NCI-H1092 (cell line): ENCODE results near the gene KCNJ1.

Source experiments
- DNase-seq: peaks from one replicate; lab custom pipeline; 2025; lab: John Stamatoyannopoulos, UW

Gene KCNJ1

DNA sequence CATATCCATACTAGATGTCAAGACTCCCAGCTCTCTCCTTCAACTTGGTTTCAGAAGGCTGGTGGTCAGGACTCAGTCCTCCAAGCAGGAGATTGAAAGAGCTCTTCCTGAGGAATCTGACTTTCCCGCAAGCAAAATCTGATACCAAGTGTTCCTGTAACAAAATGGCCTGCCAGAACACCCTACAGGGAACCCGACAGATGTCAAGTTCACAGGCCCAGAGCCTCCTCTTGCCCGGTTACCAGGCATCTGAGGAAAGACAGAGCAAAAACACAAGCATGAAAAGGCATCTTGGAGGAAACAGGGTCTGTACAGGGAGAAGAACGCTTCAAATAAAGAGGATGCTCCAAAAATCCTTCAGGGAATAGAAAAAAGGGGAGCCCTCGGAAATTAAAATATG, 15.4 kb upstream of the KCNJ1 start:
- DNase-seq = no peak

DNA sequence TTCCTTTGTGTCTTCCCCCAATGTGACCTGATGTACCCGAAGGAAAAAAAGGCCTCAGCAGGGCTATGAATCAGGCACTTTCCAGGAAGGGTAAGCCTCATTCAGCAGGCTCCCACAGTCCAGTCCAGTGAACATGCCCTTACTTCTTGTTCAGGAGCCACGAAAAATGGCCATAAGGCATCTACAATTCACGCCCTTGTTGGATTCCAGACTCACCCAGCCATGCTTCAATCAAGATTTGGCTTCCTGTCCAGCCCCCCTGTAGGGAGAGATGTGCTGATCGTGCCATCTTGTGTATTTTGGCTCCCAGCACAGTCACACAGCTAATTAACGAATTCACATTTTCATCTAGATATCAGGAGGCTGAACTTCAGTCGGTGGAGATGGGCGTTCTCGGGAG, 14.1 kb upstream of the KCNJ1 start:
- peak; percentile 17 for DNase-seq

DNA sequence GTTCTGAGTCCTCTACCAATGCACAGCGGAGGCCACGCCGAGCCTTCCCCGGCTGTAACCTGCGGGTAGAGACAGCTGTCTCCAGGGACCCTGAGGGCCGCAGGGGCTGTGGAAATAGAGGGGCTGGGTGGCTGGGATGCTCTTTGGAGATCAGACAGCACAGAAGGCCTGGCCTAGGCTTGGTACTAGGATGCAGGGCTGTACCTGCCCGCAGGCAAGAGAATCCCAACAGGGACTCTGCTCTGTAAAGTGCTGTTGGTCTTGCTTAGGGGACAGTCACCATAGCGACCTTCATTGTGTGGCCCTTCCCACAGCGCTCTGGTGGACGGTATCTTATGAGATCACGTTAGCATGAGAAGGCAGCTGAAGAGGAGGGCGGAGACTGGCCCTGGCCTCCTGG, 12.7 kb upstream of the KCNJ1 start:
- no peak for DNase-seq

DNA sequence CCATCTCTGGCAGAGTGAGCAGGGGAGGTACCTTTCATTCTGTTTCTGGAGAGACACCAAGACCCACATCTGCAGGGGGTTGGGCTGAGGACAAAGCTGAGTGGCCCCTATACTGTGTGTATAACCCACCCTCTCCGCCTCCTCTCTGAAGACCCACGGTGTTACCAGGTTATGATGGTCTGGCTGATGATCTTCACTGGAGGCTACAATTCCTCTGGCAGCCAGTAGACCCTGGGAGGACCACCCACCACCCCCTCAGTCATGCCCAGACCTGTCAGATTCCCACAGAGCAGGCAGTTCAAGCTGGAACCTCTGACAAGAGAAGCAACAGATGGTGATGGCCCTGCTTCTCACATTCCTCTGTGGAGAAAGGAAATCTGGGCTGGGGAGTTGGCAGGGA, 11.4 kb upstream of the KCNJ1 start:
- no peak for DNase-seq

DNA sequence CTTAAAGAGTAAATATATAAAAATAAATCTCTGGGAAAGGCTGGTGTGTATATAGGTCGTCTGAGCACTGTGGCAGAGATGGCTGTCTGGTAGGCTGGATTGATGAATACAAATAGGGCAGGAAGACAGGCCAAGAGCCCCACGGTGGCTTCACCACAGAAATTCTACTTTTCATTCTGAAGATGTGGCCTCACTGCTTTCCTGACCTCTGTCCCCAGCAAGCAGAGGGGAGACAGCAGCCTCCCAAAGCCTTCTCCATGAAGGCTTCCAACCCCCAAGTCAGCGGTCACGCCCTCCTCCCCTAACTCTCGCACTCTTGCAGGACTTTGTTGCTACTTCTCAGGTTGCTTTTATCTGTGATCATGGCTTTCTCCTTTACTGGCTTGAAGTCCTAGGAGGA, 10.6 kb upstream of the KCNJ1 start:
- no peak for DNase-seq

DNA sequence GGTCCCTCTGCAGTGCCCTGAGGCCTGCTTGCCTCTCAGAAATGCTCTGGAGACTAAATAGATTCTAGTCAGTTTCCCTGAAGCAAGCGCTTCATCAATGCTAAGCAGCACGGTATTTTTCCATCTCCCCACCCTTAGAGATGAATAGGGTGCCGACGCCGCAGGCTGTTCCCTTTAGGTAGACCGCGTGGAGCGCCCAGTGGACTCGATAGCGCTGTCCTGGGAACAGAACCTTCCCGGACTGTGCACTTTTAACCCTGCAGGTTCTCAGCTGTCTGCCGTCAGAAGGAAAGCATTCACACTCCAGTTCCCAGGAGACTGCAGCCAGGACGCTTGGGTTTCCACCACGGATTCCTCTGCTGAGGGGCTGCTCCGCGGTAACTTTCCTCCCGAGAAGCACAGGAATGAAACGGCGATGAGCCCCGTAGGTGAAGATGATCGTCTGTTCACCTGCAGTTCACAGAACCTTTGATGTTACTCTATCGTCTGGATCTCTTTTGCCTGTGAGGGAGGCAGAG, 9.1 kb upstream of the KCNJ1 start:
- DNase-seq = no peak

DNA sequence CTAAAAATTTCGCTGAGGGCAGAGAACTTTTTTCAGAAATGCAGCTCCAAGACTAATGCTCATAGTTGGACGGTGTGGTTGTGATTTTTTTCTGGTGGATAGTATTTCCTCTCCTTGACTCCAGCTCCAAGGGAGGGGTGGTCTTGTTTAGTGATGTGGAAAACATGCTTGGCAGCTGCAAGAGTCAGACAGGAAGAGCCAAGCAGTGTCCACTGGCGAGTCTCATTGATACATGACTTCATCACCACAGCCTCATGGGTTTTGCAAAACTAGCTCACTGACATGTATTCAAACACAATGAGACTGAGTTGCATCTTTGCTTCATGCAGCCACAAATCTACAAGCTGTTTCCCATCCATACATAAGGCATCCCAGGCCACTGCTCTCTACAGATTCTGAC, 7.3 kb upstream of the KCNJ1 start:
- DNase-seq = no peak

DNA sequence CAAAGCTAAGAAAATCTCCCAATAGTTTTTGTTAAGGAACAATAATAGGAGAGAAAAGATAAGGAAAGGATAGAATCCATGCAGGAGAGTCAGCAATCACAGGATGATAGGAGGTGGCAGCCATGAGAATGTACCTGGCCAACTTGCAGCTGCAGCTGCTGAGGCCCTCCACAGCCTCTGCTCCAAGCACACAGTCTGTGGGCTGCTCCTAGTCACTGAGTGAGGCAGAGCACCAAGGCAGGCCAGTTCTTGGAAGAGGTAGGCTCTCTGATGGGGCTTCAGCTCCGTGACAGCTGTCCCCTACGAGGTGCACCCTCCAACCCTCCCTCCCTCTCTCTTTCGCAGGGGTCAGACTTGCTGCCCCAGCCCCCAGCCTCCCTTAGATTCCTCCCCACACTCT, 5.5 kb upstream of the KCNJ1 start:
- DNase-seq = no peak

DNA sequence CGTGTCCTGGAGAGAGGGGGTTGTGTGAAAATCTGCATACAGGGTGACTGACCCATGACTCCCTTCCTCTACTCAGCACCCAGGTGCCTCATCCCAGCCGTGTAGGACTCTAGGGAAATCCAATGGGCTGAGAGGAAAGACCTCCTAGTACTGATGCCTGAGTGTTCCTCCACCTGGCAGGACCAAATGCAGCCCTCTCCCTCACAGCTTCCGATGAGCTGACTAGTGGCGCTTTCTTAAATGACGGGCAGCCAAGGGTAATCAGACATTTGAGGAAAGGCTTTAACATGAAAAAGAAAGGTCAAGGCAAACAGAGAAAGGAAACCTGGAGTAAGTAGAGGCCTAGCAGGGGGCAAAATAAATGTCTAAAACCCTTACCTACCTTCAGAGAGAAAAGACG, 5.0 kb upstream of the KCNJ1 start:
- no peak for DNase-seq

DNA sequence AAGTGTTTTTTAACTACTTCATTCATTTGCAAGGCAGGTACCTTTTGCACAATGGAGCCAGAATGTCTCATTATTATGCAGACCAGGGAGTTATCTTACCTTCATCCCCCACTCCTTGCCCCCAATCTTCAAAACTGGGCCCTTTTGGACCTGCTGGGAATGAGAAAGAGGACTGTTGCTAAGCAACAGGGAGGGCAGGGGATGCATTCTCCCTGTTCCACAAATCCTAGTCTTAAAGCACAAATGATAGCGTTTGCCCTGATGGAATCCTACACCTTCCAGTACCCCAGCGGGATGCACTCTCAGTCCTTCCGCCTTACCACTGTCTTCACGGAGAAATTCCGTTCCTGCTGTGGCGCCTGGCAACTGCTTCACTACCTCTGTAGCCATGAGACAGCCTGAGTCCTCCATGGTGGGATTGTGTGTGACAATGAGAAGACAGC, 4.1 kb upstream of the KCNJ1 start:
- no peak for DNase-seq

DNA sequence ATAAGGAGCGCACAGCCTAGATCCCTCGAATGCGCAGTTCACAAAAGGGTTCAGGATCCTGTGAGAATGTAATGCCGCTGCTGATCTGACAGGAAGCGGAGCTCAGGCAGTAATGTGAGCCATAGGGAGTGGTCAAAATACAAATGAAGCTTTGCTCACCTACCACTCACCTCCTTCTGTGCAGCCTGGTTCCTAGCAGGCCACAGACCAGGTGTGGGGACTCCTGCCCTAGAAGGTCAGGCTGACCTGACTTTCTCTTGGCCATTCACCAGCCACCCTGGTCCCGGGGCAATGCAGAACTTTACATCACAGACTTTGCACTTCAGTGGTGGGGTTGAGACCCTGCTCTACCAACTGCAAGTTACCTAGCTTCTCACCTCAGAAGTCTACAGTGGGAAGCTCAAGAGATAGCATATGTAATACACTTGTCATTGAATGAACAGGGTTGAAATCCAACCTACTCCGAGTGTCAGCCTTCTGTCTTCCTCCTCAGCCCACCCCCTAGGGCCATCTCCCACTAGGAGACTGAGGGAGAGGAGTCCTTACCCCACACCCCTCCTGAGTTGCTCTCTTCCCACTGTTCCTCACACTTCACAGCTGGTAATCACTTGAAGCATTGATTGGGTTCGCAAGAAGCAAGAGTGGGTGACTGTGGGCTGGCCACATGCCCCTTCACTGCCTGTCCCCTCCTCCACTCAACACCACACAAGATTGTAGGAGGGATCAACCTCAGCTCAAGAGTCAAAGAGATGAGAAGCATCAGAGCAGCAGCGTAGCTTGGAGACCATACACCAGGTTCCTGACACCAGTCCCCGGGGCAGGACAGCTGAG, 2.0 kb upstream of the KCNJ1 start:
- no peak for DNase-seq

DNA sequence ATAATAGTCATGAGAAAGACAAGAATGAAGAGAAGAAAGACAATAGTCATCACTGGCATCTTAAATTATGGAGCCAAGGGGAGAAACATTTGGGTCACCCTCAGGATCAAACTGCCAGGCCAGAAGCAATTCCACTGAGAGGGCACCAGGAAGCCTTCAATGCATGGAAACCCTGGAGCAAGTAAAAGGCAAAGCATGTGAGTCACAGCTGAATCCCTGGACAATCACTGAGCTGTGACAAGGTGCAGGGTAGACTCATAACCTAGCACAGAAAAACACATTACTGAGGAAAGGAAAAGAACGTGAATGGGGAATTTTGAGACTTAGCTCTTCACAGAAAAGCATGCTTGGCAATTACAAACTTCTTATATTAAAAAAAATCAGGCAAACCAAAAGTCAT, 1.6 kb downstream of the KCNJ1 start:
- no peak for DNase-seq

DNA sequence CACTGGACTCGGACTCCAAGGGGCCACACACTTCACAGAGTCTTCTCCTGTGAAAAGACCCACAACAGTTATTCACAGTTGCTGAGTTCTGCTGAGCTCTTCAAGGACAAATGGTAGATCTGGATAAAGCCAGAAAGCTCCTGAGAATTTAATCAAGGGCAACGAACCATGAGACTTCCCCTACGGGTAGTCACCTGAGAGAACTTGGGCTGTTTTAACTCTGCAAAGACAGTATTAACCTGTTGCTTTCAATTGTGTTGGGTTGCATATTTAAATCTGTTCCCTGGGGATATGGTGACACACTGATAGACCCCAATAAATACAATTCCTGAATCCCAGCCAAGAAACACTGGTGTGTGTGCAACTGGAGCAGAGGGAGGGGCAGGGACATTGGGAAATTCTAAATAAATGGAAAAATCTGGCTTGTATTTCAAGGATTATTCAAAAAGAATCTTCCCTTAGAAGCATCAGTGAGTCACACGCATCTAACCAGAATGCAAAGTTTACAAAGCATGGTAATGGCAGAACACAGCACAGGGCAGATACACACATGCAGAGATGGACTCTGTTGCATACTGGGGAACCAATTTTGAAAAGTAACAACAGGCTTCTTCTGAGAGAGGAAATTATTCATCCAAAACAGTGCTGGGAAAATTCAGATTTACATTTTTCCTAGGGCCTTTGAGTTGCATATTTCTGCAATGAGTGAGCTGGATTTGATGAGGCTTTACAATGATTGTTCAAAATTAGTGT, 4.0 kb downstream of the KCNJ1 start:
- DNase-seq = no peak

DNA sequence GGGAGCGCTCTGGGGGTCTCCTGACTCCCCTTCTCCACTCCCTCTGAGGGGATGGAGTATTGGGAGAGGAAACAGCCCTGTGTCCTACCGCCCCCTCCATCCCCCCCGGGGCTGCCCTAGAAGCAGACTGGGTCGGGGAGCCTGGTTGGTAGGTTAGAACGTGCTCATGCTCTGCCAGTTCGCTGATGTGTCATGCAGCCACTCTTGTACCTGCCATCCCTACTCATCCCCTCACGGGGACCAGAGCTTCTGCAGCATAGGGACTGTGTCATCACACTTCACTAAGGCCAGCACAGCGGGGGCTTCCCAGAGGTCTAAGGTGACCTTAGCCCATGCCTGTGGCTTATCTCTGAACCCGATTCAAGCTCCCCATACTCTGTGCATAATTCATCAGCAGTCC, 4.7 kb downstream of the KCNJ1 start:
- DNase-seq = no peak

DNA sequence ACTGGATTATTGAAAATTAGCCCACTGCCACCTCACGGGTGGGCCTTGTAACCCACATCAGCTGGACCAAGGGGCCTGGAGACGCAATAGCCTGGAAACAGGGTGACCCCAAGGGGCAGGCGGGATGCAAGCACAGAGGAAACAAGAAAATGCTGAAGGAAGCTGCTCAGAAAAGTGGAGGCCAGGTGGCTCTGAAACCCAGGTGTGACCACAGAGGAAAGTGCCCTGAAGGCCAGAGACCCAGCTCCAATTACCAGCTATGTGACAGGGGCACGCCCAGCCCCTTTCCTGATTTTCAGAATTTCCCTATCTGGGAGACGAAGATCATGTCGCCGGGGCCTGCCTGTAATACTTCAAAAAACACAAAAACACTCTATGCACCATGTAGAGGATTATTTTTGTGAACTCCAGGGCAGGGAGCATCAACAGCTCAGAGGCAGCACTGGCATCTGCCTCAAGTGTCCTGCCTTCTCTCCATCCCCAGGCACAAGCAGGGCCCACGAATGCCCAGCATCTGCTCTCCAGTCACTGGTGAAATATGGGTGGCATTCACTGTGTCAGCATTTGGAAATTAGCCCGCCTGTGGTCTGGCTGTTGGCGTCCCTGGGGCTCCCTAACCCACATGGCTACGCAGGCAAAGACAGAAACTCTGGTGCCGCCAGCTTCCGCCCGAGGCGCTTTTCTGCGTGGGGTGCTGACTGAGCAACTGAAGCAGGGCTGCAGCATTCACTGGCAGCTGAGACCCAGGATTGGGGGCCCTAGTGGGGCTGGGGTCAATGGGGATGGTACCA, 6.3 kb downstream of the KCNJ1 start:
- DNase-seq = no peak

DNA sequence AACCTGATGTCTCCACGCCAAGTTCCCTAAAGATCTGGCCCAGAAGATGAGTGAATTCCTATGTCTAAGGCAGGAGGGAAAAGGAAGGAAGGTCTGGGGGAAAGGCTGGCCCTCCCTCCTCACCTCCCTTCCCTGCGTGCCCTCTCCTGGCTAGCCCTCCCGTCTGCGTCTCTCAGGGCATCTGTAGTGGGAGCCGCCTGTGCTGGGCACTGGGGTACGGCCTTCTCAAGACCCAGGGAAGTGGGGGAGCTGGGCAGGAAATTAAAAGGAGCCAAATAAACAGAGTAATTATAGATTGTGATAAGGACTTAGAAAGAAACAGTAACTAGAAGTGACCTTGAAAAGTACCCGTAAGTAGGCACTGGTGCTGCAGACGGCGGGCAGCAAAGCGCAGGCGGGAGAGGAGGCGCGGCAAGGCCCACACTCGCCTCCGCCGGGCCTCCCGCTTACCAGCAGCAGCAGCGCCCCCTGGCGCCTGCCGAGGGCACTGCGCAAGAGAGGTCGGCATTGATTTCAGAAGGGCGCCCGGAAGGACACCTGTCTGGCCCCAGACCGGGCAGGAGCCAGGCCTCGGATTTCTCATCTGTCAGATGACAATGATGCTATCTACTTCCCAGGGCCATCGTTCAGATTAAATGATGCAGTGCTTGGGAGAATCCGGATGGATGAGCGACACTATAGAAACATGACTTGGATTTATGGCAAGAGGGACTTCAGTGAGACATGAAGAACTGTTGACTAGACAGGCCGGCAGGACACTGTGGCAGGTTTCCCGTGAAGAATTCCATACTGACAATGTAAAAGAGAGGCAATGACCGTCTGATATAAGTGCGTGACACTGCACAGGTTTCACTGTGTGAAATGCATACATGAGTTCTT, 7.3 kb downstream of the KCNJ1 start:
- DNase-seq = peak; percentile 50

DNA sequence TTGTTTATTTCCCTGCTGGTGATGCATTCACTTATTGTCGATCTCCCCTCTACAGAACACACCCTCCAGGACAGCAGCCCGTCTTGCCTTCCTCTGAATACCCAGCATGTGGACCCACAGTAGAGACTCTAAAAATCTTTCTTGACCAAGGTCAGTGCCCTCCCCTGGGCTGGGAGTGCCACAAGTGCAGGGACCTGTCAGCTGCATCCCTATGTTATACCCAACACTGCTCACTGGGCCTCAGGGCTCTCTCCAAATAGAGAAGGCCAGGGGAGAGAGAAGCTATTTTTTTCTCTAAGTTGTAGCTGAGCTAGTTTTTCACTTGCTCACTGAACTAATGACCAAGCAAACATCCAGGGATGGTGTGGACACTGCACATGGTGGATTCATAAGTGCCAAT, 9.8 kb downstream of the KCNJ1 start:
- no peak for DNase-seq

DNA sequence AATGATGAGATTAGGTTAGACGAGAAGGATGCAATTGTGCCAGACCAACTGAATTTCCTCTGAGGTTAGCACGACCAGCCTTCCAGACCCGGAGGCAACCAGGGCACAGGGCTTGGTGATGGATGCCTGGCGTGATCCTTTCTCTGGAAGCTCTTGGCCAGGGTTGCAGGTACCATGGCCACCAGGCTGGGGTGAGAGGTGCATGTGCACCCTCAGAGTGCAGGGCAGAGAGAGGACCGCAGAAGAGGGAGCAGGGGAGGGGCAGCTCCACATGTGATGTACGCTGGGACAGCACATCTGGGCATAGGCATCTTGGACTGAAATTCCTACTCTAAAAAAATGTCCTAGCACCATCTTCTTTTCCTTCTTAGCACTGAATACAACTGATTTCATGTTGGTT, 10.9 kb downstream of the KCNJ1 start:
- DNase-seq = no peak

DNA sequence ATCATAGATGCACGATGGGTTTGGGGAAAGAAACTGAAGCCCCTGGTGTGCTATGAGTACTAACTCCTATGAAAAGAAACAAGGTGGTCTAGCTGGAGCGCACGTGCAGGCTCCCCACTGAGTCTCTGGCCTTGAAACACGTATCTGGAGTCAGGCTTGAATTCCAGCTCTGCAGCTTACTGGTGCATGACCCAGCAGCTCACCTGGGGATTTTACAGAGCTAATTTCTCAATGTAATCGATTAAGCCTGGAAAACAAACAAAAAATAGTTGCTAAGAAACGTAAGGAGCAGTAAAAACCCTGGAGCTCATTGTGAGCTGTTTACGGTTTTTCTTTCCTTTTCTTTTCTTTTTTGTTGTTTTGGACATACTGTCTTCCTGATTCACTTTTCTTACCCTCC, 12.3 kb downstream of the KCNJ1 start:
- DNase-seq = no peak

DNA sequence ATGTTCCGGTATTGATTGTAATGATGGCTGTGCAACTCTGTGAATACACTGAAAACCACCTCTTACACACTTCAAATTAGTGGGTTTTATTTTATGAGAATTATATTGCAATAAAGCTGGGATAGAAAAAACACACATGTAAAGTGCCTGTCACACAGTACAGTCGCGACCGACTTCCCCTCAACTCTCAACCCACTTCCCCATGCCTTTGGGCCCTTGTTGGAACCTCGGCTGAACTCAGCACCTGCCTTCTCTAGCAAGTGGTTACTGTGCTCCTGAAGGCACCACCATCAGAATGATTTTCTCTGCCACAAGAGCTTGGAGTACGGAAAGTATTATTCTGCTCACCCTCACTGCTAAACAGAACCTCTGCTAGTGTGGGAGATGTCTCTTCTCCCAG, 13.5 kb downstream of the KCNJ1 start:
- no peak for DNase-seq

DNA sequence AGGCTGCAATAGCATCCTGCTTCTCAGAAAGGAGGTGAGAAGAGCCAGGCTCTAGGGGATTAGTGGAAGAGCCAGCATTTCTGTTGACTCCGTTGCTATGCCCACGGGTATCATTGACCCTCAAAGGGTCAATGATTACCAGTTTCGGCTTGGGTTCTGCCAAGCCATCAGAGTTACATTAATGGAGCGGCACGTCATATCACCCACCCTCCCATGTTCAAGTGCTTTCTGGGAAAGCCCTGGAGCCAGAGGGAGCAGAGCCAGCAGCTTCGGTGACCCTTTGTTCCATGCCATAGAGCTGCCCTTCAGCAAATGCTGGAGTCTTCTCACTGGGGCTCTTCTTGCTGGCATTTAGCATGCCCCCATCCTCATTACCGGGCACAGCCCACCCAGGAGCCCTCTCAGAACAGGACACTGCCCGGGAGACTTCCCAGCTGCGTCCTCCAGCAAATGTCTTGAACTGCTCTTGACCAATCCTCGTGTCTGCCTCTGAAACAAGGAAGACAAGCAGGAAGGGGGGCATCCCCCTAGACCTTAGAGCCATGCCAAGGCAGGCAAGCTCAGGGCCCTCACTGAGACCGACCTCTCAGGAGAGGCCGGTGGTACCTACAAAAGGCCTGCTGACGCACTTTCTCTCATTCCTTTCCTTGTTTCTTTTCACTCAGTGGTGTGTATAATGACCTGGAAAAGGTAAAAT, 14.6 kb downstream of the KCNJ1 start:
- DNase-seq = peak; percentile 46
